DOHH2 (cell line): ENCODE results near the gene CRTAP.

Experiments
- EZH2phosphoT487 ChIP-seq: fragments of 200-600 bp; sonication (generic); IDR thresholded peaks from 2 replicates; pipeline ENCODE4 v1.6.1; 2017; ENCODE audit warnings: borderline replicate concordance, mild to moderate bottlenecking, antibody characterized with exemption, low read length, moderate library complexity, mixed read lengths
- TF ChIP-seq, protein P1 (sequence below): fragments of 200-600 bp; sonication (generic); IDR thresholded peaks from one replicate; pipeline ENCODE4 v1.5.1; 2014; ENCODE audit warnings: antibody characterized with exemption, mild to moderate bottlenecking, low read depth, low read length; ENCODE audit not compliant: poor library complexity, severe bottlenecking

DNA sequence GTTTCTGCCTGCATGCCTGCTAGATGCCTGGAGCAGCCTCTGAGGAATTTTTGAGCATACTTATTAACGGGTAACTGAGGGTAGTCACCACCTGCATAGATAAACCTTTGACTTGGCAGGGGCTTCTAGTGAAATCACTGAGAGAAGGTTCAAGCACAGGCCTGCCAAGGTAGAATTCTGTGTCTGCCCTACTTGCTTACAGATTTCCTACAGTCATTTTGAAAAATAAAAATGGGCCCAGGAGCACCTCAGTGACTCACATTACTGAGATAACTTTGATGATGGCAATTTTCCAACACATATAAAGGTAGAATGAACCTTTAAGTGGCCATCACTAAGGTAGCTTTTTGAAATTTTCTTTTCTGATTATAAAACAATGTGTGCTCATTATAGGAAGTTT lies 10.8 kb downstream of the CRTAP start:
- TF ChIP-seq, protein P1, sequence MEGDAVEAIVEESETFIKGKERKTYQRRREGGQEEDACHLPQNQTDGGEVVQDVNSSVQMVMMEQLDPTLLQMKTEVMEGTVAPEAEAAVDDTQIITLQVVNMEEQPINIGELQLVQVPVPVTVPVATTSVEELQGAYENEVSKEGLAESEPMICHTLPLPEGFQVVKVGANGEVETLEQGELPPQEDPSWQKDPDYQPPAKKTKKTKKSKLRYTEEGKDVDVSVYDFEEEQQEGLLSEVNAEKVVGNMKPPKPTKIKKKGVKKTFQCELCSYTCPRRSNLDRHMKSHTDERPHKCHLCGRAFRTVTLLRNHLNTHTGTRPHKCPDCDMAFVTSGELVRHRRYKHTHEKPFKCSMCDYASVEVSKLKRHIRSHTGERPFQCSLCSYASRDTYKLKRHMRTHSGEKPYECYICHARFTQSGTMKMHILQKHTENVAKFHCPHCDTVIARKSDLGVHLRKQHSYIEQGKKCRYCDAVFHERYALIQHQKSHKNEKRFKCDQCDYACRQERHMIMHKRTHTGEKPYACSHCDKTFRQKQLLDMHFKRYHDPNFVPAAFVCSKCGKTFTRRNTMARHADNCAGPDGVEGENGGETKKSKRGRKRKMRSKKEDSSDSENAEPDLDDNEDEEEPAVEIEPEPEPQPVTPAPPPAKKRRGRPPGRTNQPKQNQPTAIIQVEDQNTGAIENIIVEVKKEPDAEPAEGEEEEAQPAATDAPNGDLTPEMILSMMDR = no peak
- TF ChIP-seq EZH2phosphoT487 = no peak
